Activated naive CD8-positive, alpha-beta T cell treated with anti-CD3 and anti-CD28 coated beads, Interleukin-2, amount 10 ng/mL, durations not matched to agents 7 days and 5 days (primary cell): Measurements from ENCODE around the gene SMCP. TPM values are rescaled to one million over a fixed set of nuclear protein-coding genes. Genes with fewer than 3 reads are reported as not detected.

Experiments
- ATAC-seq: fragments of 150-1000 bp; cut with Tn5 transposase; one replicate; pipeline ENCODE4 v1.10.0; 2021; ENCODE audit warnings: low read depth, moderate library complexity
- POLR2A ChIA-PET: fragments of 350-600 bp; sonication (Branson Sonifier 250); formaldehyde crosslinking; loops from one replicate; lab custom pipeline; 2021; ENCODE audit warnings: antibody characterized with exemption; lab: Charles Lee
- DNase-seq: peaks from one replicate; pipeline ENCODE4 v3.0.0; 2021
- H3K27ac Mint-ChIP-seq: one replicate; pipeline ENCODE4 v1.8.0; 2022; ENCODE audit warnings: mild to moderate bottlenecking, mixed read lengths
- H3K27me3 Mint-ChIP-seq: one replicate; pipeline ENCODE4 v1.8.0; 2022; ENCODE audit warnings: mild to moderate bottlenecking, moderate library complexity, mixed read lengths
- H3K36me3 Mint-ChIP-seq: one replicate; pipeline ENCODE4 v1.8.0; 2021; ENCODE audit warnings: mild to moderate bottlenecking, mixed read lengths
- H3K4me1 Mint-ChIP-seq: one replicate; pipeline ENCODE4 v1.8.0; 2021; ENCODE audit warnings: mixed read lengths
- H3K4me3 Mint-ChIP-seq: one replicate; pipeline ENCODE4 v1.8.0; 2022; ENCODE audit warnings: mild to moderate bottlenecking, moderate library complexity, mixed read lengths
- H3K9me3 Mint-ChIP-seq: one replicate; pipeline ENCODE4 v1.8.0; 2021; ENCODE audit warnings: mixed read lengths
- total RNA-seq, 2 experiments: library from RNA; stranded (reverse); gene quantifications; one replicate each; pipeline ENCODE4 v1.2.3, GENCODE V29; 2021

SMCP gene, protein sequence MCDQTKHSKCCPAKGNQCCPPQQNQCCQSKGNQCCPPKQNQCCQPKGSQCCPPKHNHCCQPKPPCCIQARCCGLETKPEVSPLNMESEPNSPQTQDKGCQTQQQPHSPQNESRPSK
- total RNA-seq, result not detected

DNA sequence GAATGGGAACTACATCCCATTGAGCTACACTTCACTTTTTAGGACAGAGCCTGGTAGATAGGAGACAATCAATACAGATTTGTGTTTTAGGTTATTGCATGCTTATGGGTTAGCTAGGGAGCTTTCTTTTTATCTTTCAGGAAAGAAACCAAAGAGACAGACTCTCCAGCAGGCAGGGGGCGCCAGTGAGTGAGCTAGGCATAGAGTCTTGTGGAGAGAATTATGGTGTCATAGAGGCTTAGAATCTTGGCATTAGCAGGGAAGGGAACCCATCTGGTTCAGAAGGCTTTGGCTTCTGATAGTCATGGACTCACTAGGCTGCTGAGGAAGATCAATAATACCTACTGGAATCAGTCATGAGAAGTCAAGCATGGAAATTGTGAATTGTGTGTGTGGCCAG lies at the start of gene SMCP:
Gene SMCP (plus strand): TSS at position 281 of the 400 bp plus-strand sequence. CDS start 6,101 bp downstream, outside the sequence.
- no peaks in the 10 kb centered on the region for H3K9me3 Mint-ChIP-seq
- POLR2A ChIA-PET, result no interaction called here
- no peak for ATAC-seq

DNA sequence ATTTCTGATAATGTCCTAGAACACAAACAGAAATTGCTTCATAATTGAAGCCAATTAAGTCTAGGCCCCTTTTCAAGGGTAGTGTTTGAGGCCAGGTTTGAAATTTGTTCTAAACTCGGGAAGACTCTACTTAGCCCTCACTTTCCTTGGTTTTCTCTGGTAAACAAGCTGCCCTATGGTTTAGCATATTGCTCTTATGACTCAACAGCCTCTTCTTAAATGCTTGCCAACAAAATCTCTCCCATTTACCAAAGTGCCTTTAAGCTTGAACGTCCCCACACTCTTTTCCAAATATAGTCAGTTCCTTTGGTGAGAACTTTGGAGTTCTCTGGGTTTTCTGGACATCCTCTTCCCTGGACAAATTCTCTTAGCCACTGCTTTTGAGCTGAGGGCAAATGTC lies 41.3 kb upstream of the SMCP start:
- ATAC-seq (no peak), DNase-seq (no peak)
- POLR2A ChIA-PET, result no interaction called here
- Mint-ChIP-seq H3K27me3 (peaks cover 3% of the 10 kb centered on the region), H3K36me3 (no peaks in the 10 kb centered on the region), H3K27ac (no peak overlapping the region), H3K9me3 (no peaks in the 10 kb centered on the region), H3K4me1 (no peaks in the 10 kb centered on the region), H3K4me3 (no peak overlapping the region)

More for the DNA sequence above, at the start of gene SMCP:
- Mint-ChIP-seq H3K4me3 (no peak within 1 kb of the TSS), H3K27me3 (peaks cover 3% of the 10 kb centered on the region), H3K27ac (no peak within 1 kb of the TSS), H3K4me1 (no peaks in the 10 kb centered on the region), H3K36me3 (no peaks in the 10 kb centered on the region)
- DNase-seq, result no peak

DNA sequence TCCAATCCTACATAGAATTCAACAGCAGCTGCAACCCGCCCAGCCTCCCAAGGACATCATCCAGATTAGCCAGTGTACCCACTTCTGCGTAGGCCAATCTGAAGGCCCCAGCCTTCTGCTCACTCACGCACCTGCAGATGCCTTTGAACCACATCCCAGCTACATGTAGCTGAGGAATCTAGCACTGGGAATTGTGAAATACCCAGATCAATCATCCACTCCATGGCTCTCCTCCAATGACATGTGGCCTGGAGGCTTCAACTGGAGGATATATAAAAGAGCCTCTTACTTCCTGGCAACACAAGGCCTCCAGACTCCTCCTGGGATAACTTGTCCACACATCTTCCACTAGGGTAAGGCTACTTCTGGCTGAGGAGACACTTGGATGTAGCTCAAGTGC lies 35.6 kb upstream of the SMCP start, which contains the start of gene LCE6A:
Gene LCE6A (plus strand): TSS at position 301 of the 400 bp plus-strand sequence. CDS start 665 bp downstream, outside the sequence.
- ATAC-seq, result no peak
- POLR2A ChIA-PET, result no interaction called here
- Mint-ChIP-seq H3K4me1 (no peaks in the 10 kb centered on the region), H3K36me3 (no peaks in the 10 kb centered on the region), H3K9me3 (no peaks in the 10 kb centered on the region), H3K27me3 (peaks cover 3% of the 10 kb centered on the region), H3K27ac (no peak within 1 kb of the TSS), H3K4me3 (no peak within 1 kb of the TSS)
- no peak for DNase-seq

GRCh38 chr1:152855661-152856060 lies 22.5 kb upstream of the SMCP start:
- Mint-ChIP-seq H3K36me3 (no peaks in the 10 kb centered on the region), H3K27me3 (peaks cover 4% of the 10 kb centered on the region), H3K4me1 (no peaks in the 10 kb centered on the region), H3K4me3 (no peak overlapping the region), H3K9me3 (no peaks in the 10 kb centered on the region), H3K27ac (no peak overlapping the region)
- ATAC-seq (no peak), DNase-seq (no peak)
- POLR2A ChIA-PET, result no interaction called here

DNA sequence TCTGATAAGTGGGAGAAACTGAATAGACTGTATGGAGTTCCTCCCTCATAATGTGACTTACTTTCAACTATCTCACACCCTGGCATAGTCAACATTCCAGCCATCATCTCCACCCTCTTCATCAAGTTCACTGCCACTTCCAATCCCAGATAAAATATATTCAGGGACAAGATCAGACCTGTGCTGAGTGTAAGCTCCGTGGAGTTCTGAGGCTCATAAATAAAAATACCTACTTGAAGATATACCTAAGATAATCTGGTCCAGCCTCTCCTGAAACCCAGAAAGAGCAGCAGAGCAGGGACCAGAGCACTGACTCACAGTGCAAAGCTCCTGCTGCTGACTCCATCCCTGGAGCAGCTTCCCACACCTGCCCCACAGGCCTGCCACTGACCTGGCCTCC lies 20.1 kb upstream of the SMCP start:
- peaks cover 13% of the 10 kb centered on the region for H3K27me3 Mint-ChIP-seq
- no peak overlapping the region for H3K27ac Mint-ChIP-seq
- ATAC-seq, result no peak
- H3K4me3 Mint-ChIP-seq, result no peak overlapping the region
- no peak for DNase-seq
- H3K36me3 Mint-ChIP-seq, result no peaks in the 10 kb centered on the region
- no peaks in the 10 kb centered on the region for H3K9me3 Mint-ChIP-seq
- POLR2A ChIA-PET, result no interaction called here
- H3K4me1 Mint-ChIP-seq, result no peaks in the 10 kb centered on the region

DNA sequence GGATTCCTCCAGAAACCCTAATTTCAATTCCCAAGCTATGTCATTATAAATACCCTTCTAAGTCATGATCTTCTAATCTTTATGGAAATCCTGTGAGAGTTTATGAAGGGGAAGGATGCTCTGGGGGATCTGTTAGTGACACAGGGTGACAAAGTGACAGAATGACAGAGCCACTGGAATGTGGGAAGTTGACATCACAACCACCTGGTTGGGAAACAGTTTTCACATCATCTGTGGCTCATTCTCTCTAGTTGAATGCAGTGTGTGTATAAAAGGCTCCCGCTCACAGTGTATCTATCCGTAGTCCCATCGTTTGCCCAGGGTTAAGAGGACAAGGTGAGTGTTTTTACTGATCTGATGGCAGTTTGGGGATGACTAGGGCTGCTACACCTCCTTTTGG lies 18.4 kb upstream of the SMCP start, which contains the start of gene LCE7A:
Gene LCE7A (plus strand): TSS at position 301 of the 400 bp plus-strand sequence. CDS start 702 bp downstream, outside the sequence.
- ATAC-seq (no peak), DNase-seq (no peak)
- Mint-ChIP-seq H3K9me3 (no peaks in the 10 kb centered on the region), H3K36me3 (no peaks in the 10 kb centered on the region), H3K4me3 (no peak within 1 kb of the TSS), H3K27ac (no peak within 1 kb of the TSS), H3K4me1 (no peaks in the 10 kb centered on the region), H3K27me3 (peaks cover 13% of the 10 kb centered on the region)
- POLR2A ChIA-PET, result no interaction called here

- DNase-seq, result no peak
- no peak overlapping the region for H3K27ac Mint-ChIP-seq
- ATAC-seq, result no peak
- H3K9me3 Mint-ChIP-seq, result no peaks in the 10 kb centered on the region
- H3K4me3 Mint-ChIP-seq, result no peak overlapping the region
- peaks cover 13% of the 10 kb centered on the region for H3K27me3 Mint-ChIP-seq
- POLR2A ChIA-PET, result no interaction called here
- no peaks in the 10 kb centered on the region for H3K36me3 Mint-ChIP-seq
- H3K4me1 Mint-ChIP-seq, result no peaks in the 10 kb centered on the region
These were observed 18.0 kb upstream of the SMCP start for GRCh38 chr1:152860129-152860528.

DNA sequence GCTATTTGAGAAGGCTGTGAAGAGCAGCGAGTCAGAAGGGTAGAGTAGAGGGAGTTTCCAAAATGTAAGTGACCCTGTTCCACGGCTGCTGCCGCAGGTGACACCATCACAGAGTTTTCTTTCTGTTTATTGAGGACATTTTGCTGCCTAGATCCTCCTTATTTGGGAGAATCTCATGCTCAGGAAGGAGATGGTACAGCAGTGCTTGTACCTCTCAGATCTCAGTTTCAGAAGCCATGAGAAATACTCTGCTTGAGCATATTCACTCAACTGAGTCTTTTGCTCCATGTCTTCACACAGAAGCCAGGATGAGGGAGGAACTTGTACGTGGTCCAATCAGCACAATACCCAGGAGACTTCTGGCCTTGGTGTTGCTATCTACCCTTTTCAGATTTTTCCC lies 16.7 kb upstream of the SMCP start:
- H3K27ac Mint-ChIP-seq, result no peak overlapping the region
- POLR2A ChIA-PET, result no interaction called here
- no peak overlapping the region for H3K4me3 Mint-ChIP-seq
- ATAC-seq, result no peak
- peaks cover 13% of the 10 kb centered on the region for H3K27me3 Mint-ChIP-seq
- no peaks in the 10 kb centered on the region for H3K36me3 Mint-ChIP-seq
- no peaks in the 10 kb centered on the region for H3K4me1 Mint-ChIP-seq
- H3K9me3 Mint-ChIP-seq, result no peaks in the 10 kb centered on the region
- DNase-seq, result no peak

DNA sequence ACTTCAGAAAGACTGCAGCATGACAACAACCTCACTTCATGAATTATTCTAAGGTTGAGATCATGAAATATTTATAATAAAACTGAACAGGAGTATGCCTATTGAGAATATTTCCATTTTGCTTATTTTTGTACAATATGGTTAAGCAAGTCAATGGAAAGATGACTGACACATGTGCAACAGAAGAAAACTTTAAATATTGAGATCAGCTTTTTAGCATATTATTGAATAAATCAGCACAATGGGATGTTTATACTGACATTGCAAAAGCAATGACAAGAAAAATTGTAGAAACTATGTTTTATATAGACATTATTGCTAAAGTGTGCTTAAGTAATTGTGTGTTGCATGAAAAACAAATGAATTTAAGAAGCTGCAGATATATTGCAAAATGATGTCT lies 13.7 kb upstream of the SMCP start:
- H3K4me3 Mint-ChIP-seq, result no peak overlapping the region
- H3K27ac Mint-ChIP-seq, result no peak overlapping the region
- no peaks in the 10 kb centered on the region for H3K4me1 Mint-ChIP-seq
- no peaks in the 10 kb centered on the region for H3K36me3 Mint-ChIP-seq
- peaks cover 13% of the 10 kb centered on the region for H3K27me3 Mint-ChIP-seq
- no peaks in the 10 kb centered on the region for H3K9me3 Mint-ChIP-seq
- no peak for ATAC-seq
- DNase-seq, result no peak
- POLR2A ChIA-PET, result no interaction called here

GRCh38 chr1:152866321-152866720 lies 11.8 kb upstream of the SMCP start:
- no peak overlapping the region for H3K27ac Mint-ChIP-seq
- POLR2A ChIA-PET, result no interaction called here
- H3K36me3 Mint-ChIP-seq, result no peaks in the 10 kb centered on the region
- no peaks in the 10 kb centered on the region for H3K9me3 Mint-ChIP-seq
- H3K4me3 Mint-ChIP-seq, result no peak overlapping the region
- ATAC-seq (no peak), DNase-seq (no peak)
- H3K4me1 Mint-ChIP-seq, result no peaks in the 10 kb centered on the region
- peaks cover 5% of the 10 kb centered on the region for H3K27me3 Mint-ChIP-seq

DNA sequence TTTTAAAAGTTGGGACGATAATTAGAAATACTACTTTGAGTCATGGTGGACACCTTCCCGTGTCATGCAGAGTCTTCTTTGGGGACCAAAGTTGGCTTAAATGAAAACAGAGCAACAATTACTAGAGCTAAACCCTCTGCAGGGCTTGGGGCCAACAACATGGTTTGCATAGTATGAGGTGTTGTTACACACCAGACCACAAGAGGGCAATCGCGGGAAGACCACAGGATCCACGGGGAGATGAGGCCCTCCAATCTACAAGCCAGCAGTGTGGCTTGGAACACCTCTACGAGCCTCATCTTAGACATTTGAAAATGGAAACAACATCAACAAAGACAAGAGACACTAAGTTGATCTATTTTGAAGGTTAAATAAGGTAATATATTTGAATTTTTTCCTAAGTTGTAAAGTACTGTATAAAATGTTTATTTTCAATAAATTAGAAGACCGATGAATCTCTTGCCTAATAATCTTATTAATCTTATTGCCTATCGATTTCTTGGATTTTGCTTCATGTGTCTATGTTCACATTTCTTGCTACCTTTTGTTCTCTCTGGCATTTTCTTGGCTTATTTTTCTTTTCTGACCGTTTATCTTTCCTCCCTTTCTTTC lies 8.2 kb upstream of the SMCP start:
- no peaks in the 10 kb centered on the region for H3K36me3 Mint-ChIP-seq
- DNase-seq, result peak; percentile 38
- H3K27ac Mint-ChIP-seq, result no peak overlapping the region
- H3K9me3 Mint-ChIP-seq, result no peaks in the 10 kb centered on the region
- ATAC-seq, result peak; percentile 61
- POLR2A ChIA-PET, result no interaction called here
- peaks cover 3% of the 10 kb centered on the region for H3K27me3 Mint-ChIP-seq
- H3K4me1 Mint-ChIP-seq, result no peaks in the 10 kb centered on the region
- H3K4me3 Mint-ChIP-seq, result no peak overlapping the region

DNA sequence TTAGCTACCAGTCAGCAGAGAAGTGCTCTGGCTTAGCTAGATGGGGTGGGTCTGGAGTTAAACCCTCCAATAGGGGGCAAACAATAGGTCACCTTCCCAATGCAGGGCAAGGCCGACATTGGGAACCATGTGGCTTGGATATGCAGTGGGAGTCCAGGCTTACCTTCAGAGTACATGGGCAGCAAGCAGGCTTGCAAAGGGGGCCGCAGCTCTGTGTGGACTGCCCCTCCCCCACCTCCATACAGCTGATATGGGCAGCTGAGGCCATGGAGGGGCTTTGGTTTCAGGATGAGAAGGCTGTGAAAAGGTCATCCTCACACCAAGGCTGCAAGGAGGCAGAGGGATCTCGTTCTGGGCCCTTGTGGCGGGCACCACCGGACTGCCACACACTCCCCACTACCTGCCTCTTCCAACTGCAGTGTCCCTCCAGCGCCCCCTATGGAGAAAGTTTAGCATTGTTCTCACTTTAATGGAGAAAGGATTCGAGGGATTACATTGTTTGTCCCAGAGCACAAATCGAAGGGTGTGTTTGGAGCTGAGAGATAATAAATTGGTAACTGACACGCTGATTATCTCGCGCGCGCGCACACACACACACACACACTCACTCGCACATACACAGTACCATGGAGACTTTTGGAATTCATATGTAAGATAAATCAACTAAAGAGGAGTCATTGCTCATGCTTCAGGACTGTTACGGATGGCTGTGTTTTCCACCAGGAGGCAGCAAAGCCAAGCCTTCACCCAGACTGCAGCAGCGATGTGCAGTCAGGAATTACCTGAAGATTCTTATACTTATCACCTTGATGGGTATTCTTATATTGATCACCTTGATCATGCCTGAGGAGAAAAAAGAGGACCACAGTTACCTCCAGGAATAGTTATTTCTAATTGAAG lies 7.0 kb upstream of the SMCP start:
- POLR2A ChIA-PET, result no interaction called here
- Mint-ChIP-seq H3K9me3 (no peaks in the 10 kb centered on the region), H3K36me3 (no peaks in the 10 kb centered on the region), H3K27me3 (peaks cover 3% of the 10 kb centered on the region), H3K4me1 (no peaks in the 10 kb centered on the region), H3K4me3 (no peak overlapping the region), H3K27ac (no peak overlapping the region)
- ATAC-seq (no peak), DNase-seq (no peak)

DNA sequence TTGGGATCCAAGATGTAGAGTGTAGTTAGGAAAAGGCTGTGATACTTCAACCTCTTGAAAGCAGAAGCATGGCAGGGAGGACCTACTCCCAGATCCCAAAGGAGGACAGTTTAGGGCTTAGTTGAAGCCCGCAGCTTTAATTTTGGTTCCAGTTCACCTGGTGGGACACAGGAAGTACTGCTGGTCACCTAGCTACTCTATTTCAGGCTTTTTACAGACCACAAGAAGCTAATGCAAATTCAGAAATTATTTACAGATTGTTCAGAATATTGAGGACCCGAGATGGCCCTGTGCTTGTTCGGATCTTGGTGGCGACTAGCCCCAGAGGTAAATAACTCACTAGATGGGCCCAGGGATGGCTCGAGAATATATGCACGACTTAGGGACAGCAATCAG lies 6.4 kb upstream of the SMCP start:
- Mint-ChIP-seq H3K4me1 (no peaks in the 10 kb centered on the region), H3K9me3 (no peaks in the 10 kb centered on the region), H3K4me3 (no peak overlapping the region), H3K36me3 (no peaks in the 10 kb centered on the region), H3K27ac (no peak overlapping the region), H3K27me3 (peaks cover 3% of the 10 kb centered on the region)
- POLR2A ChIA-PET, result no interaction called here
- ATAC-seq, result no peak
- no peak for DNase-seq

- Mint-ChIP-seq H3K4me3 (no peak overlapping the region), H3K27ac (no peak overlapping the region), H3K27me3 (peaks cover 3% of the 10 kb centered on the region), H3K9me3 (no peaks in the 10 kb centered on the region), H3K36me3 (no peaks in the 10 kb centered on the region), H3K4me1 (no peaks in the 10 kb centered on the region)
- no peak for ATAC-seq
- POLR2A ChIA-PET, result no interaction called here
- DNase-seq, result no peak
These were observed 4.6 kb upstream of the SMCP start for GRCh38 chr1:152873495-152873894.
